ENCODE results near the gene HJURP.
A peak's percentile ranks its signal among the peaks of the same experiment; 100 is the strongest.

The HJURP gene

DNA sequence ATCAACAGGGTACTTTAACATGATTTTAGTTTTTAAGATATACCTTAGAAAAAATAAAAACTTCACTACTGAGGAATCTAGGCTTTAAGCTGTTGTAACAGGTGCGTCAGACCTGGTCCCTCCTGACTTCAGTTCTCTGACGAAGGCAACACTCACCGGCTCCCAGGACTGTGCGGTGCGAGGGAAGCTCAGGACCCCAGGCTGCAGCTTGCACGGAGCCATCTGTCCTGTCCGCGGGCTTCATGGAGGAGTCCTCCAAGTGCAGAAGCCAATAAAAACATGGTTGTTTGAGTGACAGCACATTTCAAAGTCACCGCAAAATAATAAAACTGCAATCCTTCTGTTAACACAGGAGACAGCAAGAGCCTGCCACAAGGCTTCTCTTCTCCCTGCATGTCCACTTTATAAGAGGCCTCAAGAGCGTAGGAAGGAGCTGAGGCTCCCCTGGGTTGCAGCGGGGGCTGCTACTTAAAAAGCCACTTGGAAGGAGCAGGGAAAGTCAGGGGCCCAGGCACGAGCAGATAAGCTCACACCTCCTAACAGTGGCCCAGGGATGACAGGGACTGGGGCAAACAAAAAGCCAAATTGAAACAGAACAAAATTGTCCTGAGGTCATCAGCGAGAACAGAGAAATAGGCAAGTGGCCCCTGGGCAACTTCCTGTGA lies 4.6 kb downstream of the HJURP start:
- Histone ChIP-seq H3K4me3 (no peak overlapping the region), H3K27ac (no peak overlapping the region)

DNA sequence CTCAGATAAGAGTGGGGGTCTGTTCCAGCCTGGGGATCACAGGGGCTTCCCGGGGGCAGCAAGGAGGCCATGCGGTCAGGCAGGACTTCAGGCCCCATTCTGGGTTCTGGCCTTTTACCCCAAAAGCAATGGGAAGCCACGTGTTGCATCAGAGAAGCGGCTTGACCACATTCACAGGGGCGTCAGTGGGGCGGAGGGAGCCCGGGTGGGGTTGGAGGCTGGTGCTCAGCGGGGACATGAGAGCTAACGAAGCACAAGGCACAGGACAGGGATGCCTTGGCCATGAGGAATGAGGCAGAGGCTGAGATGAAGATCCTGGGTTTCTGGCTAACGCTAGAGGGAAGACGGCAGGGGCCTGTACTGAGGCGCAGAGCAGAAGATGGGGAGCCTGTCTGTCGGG lies 6.1 kb downstream of the HJURP start:
- no peak overlapping the region for H3K4me3 ChIP-seq
- no peak overlapping the region for H3K27ac ChIP-seq

DNA sequence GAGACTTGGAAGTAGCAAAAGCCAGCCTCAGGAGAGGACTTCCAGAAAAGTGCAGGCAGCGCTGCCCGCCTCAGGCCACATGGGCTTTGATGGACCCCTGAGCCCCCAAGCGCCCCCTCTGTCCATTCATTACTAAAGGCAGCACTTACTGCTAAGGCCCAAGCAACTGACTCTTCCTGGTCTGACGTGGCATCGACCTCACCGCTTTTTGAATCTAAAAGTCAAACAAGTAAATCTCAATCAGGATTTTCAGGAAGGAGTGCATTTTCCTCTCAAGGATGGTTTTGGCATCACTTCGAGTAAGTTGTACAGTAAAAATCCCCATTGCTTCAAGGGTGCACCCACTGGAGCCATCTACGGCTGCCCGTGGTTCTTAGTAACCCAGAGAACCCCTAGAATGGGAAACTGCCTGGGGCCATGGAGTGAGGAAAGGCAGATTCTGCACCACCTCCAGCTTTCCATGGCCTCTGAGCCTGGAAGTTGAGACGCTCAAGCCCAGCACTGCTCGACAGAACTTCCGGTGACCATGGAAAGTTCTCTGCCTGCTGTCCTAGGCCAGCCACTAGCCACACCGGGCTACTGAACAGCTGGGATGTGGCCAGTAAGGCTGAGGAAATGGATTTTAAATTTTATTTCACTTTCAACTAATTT lies 7.0 kb downstream of the HJURP start:
- no peak overlapping the region for H3K4me3 ChIP-seq
- no peak overlapping the region for H3K27ac ChIP-seq

- H3K4me3 ChIP-seq = no peak overlapping the region
- no peak overlapping the region for H3K27ac ChIP-seq
Observed at GRCh38 chr2:233846387-233847247, 7.7 kb downstream of the HJURP start.

DNA sequence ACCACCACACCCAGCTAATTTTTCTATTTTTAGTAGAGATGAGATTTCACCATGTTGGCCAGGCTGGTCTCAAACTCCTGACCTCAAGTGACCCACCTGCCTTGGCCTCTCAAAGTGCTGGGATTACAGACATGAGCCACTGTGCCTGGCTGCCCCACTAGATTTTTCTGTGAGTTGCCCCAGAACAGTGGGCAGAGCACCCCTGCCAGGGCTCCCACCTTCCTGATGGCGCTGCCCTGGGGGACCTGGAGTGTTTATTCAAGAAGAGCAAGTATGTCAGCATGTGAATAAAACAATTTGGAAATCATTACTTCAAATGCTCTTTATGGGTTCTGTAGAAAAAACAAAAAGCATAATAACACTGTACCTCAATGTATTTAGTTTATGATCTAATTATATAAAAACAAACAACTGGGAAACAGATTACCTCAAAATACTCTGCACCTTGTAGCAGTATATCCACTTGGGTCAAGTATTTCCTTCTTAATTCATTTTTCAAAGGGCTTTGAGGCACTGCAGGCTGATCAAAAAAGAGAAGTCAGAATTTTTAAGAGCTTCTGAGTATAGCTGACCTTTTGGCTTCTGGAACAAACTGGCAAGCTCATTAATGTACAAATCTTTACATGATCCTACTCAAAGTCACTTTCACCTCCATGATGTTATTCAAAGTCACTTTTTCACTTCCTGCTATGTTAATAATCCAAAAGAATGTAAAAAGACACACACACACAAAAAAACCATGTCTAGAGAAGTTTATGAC lies 8.9 kb downstream of the HJURP start:
- H3K4me3 ChIP-seq = no peak overlapping the region
- no peak overlapping the region for H3K27ac ChIP-seq

- H3K27ac ChIP-seq = no peak overlapping the region
- H3K4me3 ChIP-seq = no peak overlapping the region
Observed at GRCh38 chr2:233844836-233845235, 9.5 kb downstream of the HJURP start.

DNA sequence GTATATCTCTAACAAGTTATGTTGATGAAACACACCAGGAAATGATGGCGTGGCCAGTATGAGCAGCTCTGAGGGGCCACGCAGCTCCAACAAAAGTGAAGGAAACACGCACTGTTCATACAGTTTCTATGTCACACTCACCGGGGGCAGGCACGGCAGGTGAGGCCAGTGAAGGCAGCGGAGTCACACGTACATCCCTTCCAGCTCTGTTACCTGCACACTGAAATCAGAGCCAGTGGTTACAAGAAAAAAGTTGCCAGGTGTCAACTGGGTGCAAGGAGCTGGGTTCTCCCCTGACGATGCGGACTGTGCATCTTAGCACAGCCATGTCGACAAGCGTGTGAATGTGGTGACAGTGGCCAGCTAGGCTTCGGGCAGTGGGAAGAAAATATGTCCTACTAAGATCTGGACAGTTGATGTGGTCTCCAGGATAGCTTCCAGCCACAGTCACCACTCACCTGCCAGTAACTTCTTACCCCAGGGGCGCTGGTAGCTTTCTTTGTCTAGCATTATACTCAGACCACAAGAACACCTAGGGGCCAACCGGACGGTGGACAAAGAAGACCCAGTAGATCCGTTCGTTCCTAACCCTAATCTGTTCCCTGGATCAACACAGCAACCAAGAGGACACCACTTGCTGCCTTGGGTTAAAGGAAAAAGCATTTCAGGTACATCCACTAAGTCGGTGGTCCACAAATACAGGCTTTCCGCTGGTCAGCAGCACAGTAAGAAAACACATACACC lies 10.1 kb downstream of the HJURP start:
- no peak overlapping the region for H3K27ac ChIP-seq

DNA sequence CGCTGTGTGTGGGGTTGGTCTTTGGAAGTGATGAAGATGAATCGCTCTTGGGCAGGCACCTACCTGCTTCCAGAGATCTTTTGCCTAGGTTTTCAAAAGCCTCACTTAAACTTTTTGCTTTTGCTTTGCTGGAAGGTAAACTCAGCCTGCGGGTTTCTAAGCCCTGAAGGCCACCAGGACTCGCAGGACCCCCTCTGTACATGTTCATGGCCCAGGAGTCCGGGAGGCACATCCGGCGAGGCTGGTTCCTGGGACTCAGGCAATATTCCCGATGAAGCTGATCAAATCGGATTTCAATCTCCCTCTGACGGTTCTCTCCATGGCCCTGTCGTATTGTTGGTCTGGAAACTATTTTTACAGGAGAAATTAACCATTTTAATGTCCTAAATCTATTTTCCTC lies 13.2 kb downstream of the HJURP start:
- H3K4me3 ChIP-seq = no peak overlapping the region
- no peak overlapping the region for H3K27ac ChIP-seq

More for the DNA sequence above, 10.1 kb downstream of the HJURP start:
- no peak overlapping the region for H3K4me3 ChIP-seq

DNA sequence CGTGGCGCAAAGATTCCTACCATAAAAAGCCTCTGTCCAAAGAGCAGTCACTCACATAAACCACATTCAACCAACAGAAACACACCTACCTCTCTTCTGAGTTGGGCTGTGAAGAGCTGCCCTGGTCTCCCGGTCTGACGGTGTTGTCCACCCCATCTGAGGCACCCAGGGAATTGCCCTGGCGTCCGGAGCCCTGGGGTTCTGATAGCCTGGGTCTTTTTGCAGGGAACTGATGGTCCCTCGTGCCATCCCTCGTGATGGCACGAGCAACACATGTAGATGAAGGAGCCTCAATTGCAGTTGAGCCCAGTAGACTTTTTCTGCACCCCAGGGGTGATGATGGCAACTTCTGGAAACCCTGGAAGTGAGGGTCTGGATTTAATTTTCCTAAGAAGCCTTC lies 13.8 kb downstream of the HJURP start:
- Histone ChIP-seq H3K4me3 (no peak overlapping the region), H3K27ac (no peak overlapping the region)

- no peak overlapping the region for H3K27ac ChIP-seq
- H3K4me3 ChIP-seq = no peak overlapping the region
Observed at GRCh38 chr2:233839447-233839820, 14.9 kb downstream of the HJURP start.

DNA sequence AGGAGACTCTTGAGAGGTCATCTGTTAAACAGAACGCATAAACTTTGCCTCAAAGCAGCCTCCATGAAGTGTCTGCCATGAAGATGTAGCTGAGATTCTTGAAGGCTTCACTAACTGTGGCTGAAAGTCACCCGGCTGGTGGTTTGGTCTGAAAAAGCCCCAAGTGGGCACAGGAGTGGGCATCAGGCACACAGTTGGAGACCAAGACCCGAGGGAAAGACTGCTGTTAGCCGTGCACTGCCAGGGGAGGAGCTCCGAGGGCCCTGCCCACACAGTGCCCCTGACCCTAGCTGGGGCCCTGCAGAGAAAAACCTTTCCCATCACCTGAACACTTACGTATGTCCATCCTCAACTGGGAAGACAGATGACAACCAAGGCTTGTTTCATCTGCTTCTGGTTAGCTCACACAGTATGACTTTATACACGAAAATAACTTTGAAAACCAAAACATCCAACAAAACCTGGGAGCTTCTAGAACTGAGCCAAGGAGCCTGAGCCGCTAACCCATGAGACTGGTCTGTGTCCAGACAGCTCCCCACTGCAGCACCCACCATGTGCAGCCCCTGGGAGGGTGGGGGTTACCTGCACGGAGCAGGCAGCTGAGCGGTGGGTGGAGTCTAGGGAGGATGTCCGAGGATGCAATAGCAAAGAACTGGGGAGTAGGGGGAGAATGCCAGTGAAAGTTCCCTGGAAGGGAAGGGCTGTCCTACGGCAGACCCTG lies 15.4 kb downstream of the HJURP start:
- peak overlapping the region in 1 of 21 experiments; percentile 23 for H3K27ac ChIP-seq
- H3K4me3 ChIP-seq = no peak overlapping the region

- Histone ChIP-seq H3K4me3 (no peak overlapping the region), H3K27ac (no peak overlapping the region)
Observed at GRCh38 chr2:233838251-233838650, 16.1 kb downstream of the HJURP start.

GRCh38 chr2:233837694-233838229 lies 16.6 kb downstream of the HJURP start:
- H3K27ac ChIP-seq = no peak overlapping the region
- H3K4me3 ChIP-seq = no peak overlapping the region

GRCh38 chr2:233836359-233836758 lies 18.0 kb downstream of the HJURP start:
- no peak overlapping the region for H3K4me3 ChIP-seq
- no peak overlapping the region for H3K27ac ChIP-seq

DNA sequence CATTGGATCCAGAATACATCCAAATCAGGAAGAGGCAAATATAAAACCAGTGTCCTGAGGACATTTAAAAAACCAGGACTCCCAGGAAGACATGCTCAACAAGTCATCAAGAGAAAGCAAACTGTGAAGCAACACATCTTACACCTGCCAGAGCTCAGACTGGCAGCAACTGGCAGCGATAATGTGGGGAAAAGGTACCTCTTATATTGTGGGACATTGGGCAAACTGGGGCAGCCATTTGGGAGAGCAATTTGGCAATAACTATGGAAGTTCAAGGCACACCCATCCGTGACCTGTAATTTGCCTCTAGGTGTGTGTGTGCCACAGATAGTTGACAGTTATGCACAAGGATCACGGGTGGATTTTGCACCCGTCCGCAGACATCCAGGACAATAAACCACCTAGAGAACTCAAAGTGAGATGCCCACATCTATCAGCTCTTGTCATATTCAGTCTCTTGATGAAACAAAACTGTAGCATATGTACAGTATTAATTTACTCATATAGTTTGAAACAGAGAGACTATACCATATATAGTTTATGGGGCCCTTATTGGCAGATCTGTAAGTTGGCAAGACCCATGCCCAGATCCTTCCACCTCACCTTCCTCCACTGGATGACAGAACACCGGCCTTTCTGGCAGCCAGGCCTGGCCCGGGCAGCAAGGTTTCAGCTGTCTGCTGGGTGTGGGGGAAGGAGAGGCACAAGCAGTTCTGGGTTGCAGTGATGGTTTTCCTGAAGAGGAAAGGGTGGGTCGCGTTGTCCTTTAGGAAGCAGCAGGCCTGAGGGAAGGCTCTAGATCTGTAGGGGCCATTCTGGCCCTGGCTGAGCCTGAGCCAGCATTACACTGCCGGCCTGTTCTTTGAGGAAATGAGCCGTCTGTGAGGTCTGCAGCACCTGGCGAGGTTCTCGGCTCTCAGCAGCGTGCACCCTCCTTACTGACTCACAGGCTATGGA lies 18.8 kb downstream of the HJURP start:
- H3K27ac ChIP-seq = no peak overlapping the region
- H3K4me3 ChIP-seq = no peak overlapping the region

DNA sequence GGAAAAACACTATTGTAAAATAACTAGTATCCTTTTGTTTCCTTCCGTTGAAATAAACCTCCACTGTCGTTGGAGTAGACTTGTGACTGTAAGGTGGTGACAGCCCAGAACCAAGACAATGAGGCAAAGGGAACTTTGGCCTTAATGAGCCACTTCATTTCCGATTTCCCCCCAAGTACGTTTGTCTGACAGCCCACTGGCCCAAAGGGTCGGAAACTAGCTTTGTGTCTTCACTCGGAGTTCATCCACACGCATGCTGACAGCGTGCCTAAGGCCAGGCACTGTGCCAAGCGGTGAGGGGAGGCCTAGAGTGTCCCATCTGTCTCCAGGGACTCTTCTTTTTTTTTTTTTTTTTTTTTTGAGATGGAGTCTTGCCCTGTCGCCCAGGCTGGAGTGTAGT lies 21.0 kb downstream of the HJURP start:
- Histone ChIP-seq H3K27ac (no peak overlapping the region), H3K4me3 (no peak overlapping the region)

GRCh38 chr2:233832869-233833311 lies 21.4 kb downstream of the HJURP start:
- H3K27ac ChIP-seq = no peak overlapping the region
- no peak overlapping the region for H3K4me3 ChIP-seq

Data from skin epidermis (tissue), 12 donors.